Activated CD4-positive, CD25-positive, alpha-beta regulatory T cell (primary cell): Measurements from ENCODE around the gene NUDT13.
A peak's percentile ranks its signal among the peaks of the same experiment; 100 is the strongest.
"Not testable (repeated sequence)": the region's sequence is repeated elsewhere in the genome, so short reads cannot be mapped to it uniquely, and the experiment has no call there.

ENCODE experiments used
- DNase-seq, 4 experiments: peaks; one replicate each; lab custom pipeline; 2025; lab: John Stamatoyannopoulos, UW

The NUDT13 gene

GRCh38 chr10:73099141-73099540 lies 11.1 kb upstream of the NUDT13 start:
- no peak for DNase-seq

- no peak for DNase-seq
These were observed 4.0 kb upstream of the NUDT13 start for GRCh38 chr10:73106301-73106700.

GRCh38 chr10:73109248-73109652 lies 1.0 kb upstream of the NUDT13 start:
- not testable (repeated sequence) for DNase-seq

GRCh38 chr10:73112032-73112431 lies 1.8 kb downstream of the NUDT13 start:
- DNase-seq = not testable (repeated sequence)

- no peak for DNase-seq
These were observed 3.3 kb downstream of the NUDT13 start for GRCh38 chr10:73113551-73113950.

GRCh38 chr10:73116017-73116416 lies 5.8 kb downstream of the NUDT13 start:
- DNase-seq = no peak

GRCh38 chr10:73117976-73118743 lies 7.9 kb downstream of the NUDT13 start:
- DNase-seq = no peak

- DNase-seq = no peak
These were observed 9.2 kb downstream of the NUDT13 start for GRCh38 chr10:73119457-73119856.

- DNase-seq = no peak
These were observed 9.7 kb downstream of the NUDT13 start for GRCh38 chr10:73119952-73120351.

- no peak for DNase-seq
These were observed 16.1 kb downstream of the NUDT13 start for GRCh38 chr10:73126343-73126742.

- no peak for DNase-seq
These were observed 21.0 kb downstream of the NUDT13 start for GRCh38 chr10:73131301-73131700.

- DNase-seq = no peak
These were observed 21.8 kb downstream of the NUDT13 start for GRCh38 chr10:73131913-73132686.

- no peak for DNase-seq
These were observed 24.5 kb downstream of the NUDT13 start for GRCh38 chr10:73134727-73135126.

- no peak for DNase-seq
These were observed 26.4 kb downstream of the NUDT13 start for GRCh38 chr10:73136627-73137026.

GRCh38 chr10:73139251-73139650 lies 29.0 kb downstream of the NUDT13 start:
- no peak for DNase-seq

GRCh38 chr10:73141603-73142002 lies 31.3 kb downstream of the NUDT13 start:
- DNase-seq = no peak

GRCh38 chr10:73150633-73151413 lies 40.6 kb downstream of the NUDT13 start:
- not testable (repeated sequence) for DNase-seq

- no peak for DNase-seq
These were observed 41.8 kb downstream of the NUDT13 start for GRCh38 chr10:73152009-73152408.

- no peak for DNase-seq
These were observed 45.8 kb downstream of the NUDT13 start for GRCh38 chr10:73156054-73156453.

- peak; percentile 5 to 28 (median 14) for DNase-seq
These were observed 48.9 kb downstream of the NUDT13 start for GRCh38 chr10:73159038-73159648.

GRCh38 chr10:73161079-73161478 lies 50.8 kb downstream of the NUDT13 start:
- DNase-seq = no peak

GRCh38 chr10:73161662-73162061 lies 51.4 kb downstream of the NUDT13 start:
- no peak for DNase-seq
